Lung (tissue), 12 donors: Measurements from ENCODE around the gene SAMM50. TPM values are rescaled to one million over a fixed set of nuclear protein-coding genes. Genes with fewer than 3 reads are reported as not detected.

Source experiments
- ATAC-seq: fragments of 200-7000 bp; cut with Tn5 transposase; one replicate; pipeline ENCODE4 v1.9.1; 2020; ENCODE audit warnings: moderate number of reproducible peaks; ENCODE audit not compliant: insufficient read depth, low FRiP score
- DNase-seq, 3 donors: peaks; one replicate each; pipeline ENCODE4 v3.0.0-alpha.2; 2013 to 2017
- H3K27ac ChIP-seq, 2 donors: one replicate each; pipeline ENCODE4 v1.5.1; 2013; ENCODE audit warnings: mild to moderate bottlenecking in 2 of 2, moderate library complexity in 2 of 2, control low read depth in 1 of 2, inconsistent platforms in 1 of 2, low read depth in 1 of 2, low read length in 1 of 2
- H3K27me3 ChIP-seq, 3 donors: one replicate each; pipeline ENCODE4 v1.5.1; 2013; ENCODE audit warnings: low read length in 2 of 3; ENCODE audit not compliant: control insufficient read depth in 3 of 3, insufficient read depth in 3 of 3
- H3K36me3 ChIP-seq, 4 donors: one replicate each; pipeline ENCODE4 v1.5.1; 2013; ENCODE audit warnings: low read length in 4 of 4, mild to moderate bottlenecking in 1 of 4, moderate library complexity in 1 of 4; ENCODE audit not compliant: control insufficient read depth in 4 of 4, insufficient read depth in 4 of 4
- H3K4me1 ChIP-seq, 5 donors: one replicate each; pipeline ENCODE4 v1.5.1; 2013; ENCODE audit warnings: low read length in 5 of 5, mild to moderate bottlenecking in 2 of 5, moderate library complexity in 1 of 5; ENCODE audit not compliant: control insufficient read depth in 5 of 5, insufficient read depth in 5 of 5
- H3K4me3 ChIP-seq: one replicate; pipeline ENCODE4 v1.5.1; 2013; ENCODE audit warnings: mild to moderate bottlenecking, control low read depth, moderate library complexity
- H3K9ac ChIP-seq, 2 donors: one replicate each; pipeline ENCODE4 v1.5.1; 2013; ENCODE audit warnings: low read length in 2 of 2, control low read depth in 1 of 2; ENCODE audit not compliant: insufficient read depth in 1 of 2
- H3K9me3 ChIP-seq, 4 donors: one replicate each; pipeline ENCODE4 v1.5.1; 2013; ENCODE audit warnings: low read length in 3 of 4, mild to moderate bottlenecking in 1 of 4, moderate library complexity in 1 of 4; ENCODE audit not compliant: control insufficient read depth in 4 of 4, insufficient read depth in 3 of 4
- CTCF ChIP-seq: IDR thresholded peaks from 2 replicates; pipeline ENCODE4 v1.5.1; 2012; ENCODE audit warnings: mild to moderate bottlenecking; ENCODE audit errors: control extremely low read depth, extremely low read depth
- WGBS, 2 donors: extraction: QIAGEN DNeasy Blood & Tissue Kit; methylation state at CpG; one replicate each; pipeline ENCODE4 v1.1.7; 2013; 5-methylcytosine and 5-hydroxymethylcytosine counted together
- polyA plus RNA-seq, 2 donors: library from polyadenylated mRNA; stranded (reverse); fragments of 200-250 nt; gene quantifications; one replicate each; pipeline ENCODE4 v1.2.1, GENCODE V29; 2013
- total RNA-seq, 2 donors: library from RNA; depleted of rRNA in 1 of 2; stranded (reverse); fragments of >200 nt in 1 of 2; gene quantifications; one replicate each; pipeline ENCODE4 v1.2.1, GENCODE V29; 2014 to 2021
- donor health status: control.
- donor health status: control.
- donor health status: Bipolar disorder and iron deficiency.
- donor health status: healthy.
- donor health status: DM: yes; HTN: yes; CAD: no.

SAMM50 gene
- total and polyA plus RNA-seq, 4 donors = 11.2 to 35.9 (median 30.5) TPM

- WGBS, 2 donors = 94 to 97% methylated on average over 19 of the region's 19 CpGs
- peaks cover 0 to 2% (median 0%) of the 10 kb centered on the region in 4 donors for H3K9me3 ChIP-seq
- H3K27me3 ChIP-seq = no peaks in the 10 kb centered on the region
- ATAC-seq (no peak), DNase-seq (no peak)
- no peak overlapping the region for H3K27ac ChIP-seq
- H3K36me3 ChIP-seq = peaks cover 35 to 53% (median 46%) of the 10 kb centered on the region in 4 donors
- no peak for TF ChIP-seq CTCF
- H3K9ac ChIP-seq = no peak overlapping the region
- no peak overlapping the region for H3K4me3 ChIP-seq
- H3K4me1 ChIP-seq = peaks cover 0 to 2% (median 0%) of the 10 kb centered on the region in 5 donors
Measured at GRCh38 chr22:43969021-43969878, 14.0 kb downstream of the SAMM50 start.

GRCh38 chr22:43969989-43970755 lies 14.9 kb downstream of the SAMM50 start:
- no peak overlapping the region for H3K27ac ChIP-seq
- 88 to 89% methylated on average over 8 of the region's 8 CpGs for WGBS, 2 donors
- peaks cover 0 to 2% (median 0%) of the 10 kb centered on the region in 5 donors for H3K4me1 ChIP-seq
- no peak overlapping the region for H3K9ac ChIP-seq
- peaks cover 33 to 56% (median 44%) of the 10 kb centered on the region in 4 donors for H3K36me3 ChIP-seq
- H3K27me3 ChIP-seq = no peaks in the 10 kb centered on the region
- DNase-seq (no peak), ATAC-seq (no peak)
- no peak for TF ChIP-seq CTCF
- no peak overlapping the region for H3K4me3 ChIP-seq
- peaks cover 0 to 2% (median 0%) of the 10 kb centered on the region in 4 donors for H3K9me3 ChIP-seq

GRCh38 chr22:43971112-43971511 lies 15.9 kb downstream of the SAMM50 start:
- Histone ChIP-seq H3K4me1 (peaks cover 0 to 2% (median 0%) of the 10 kb centered on the region in 5 donors), H3K27ac (no peak overlapping the region), H3K9ac (no peak overlapping the region), H3K36me3 (peaks cover 24 to 60% (median 44%) of the 10 kb centered on the region in 4 donors), H3K27me3 (no peaks in the 10 kb centered on the region), H3K9me3 (peaks cover 0 to 2% (median 0%) of the 10 kb centered on the region in 4 donors), H3K4me3 (no peak overlapping the region)
- no peak for ATAC-seq
- DNase-seq = no peak
- TF ChIP-seq CTCF = no peak
- 87 to 90% methylated on average over 8 of the region's 8 CpGs for WGBS, 2 donors
